SK-N-MC (cell line): ENCODE results near the gene KCNJ6.

Experiments
- DNase-seq: peaks from one replicate; pipeline ENCODE4 v3.0.0-alpha.2; 2011; ENCODE audit warnings: low read depth, low spot score
- H3K27ac ChIP-seq: fragments of 200-600 bp; sonication (generic); 2 replicates; pipeline ENCODE4 v1.5.1; 2016; ENCODE audit warnings: mixed run types
- H3K36me3 ChIP-seq: fragments of 200-600 bp; sonication (generic); 2 replicates; pipeline ENCODE4 v1.6.1; 2017; ENCODE audit warnings: antibody characterized with exemption, low read length, mixed read lengths; ENCODE audit not compliant: insufficient read depth
- H3K4me3 ChIP-seq: fragments of 200-600 bp; sonication (generic); 2 replicates; pipeline ENCODE4 v1.5.1; 2016
- H3K9ac ChIP-seq: fragments of 200-600 bp; sonication (generic); 2 replicates; pipeline ENCODE4 v1.8.0; 2017; ENCODE audit warnings: mixed run types, mixed read lengths; ENCODE audit not compliant: insufficient read length
- H3K9me3 ChIP-seq: fragments of 200-600 bp; sonication (generic); 2 replicates; pipeline ENCODE4 v1.6.1; 2017; ENCODE audit warnings: low read depth, mild to moderate bottlenecking, antibody characterized with exemption, low read length, moderate library complexity, mixed read lengths
- EZH2 ChIP-seq: fragments of 200-600 bp; sonication (generic); IDR thresholded peaks from one replicate; pipeline ENCODE4 v1.6.1; 2017; ENCODE audit warnings: antibody characterized with exemption
- FOXP2 ChIP-seq: optimal IDR thresholded peaks from 2 replicates; pipeline ENCODE3; 2011; ENCODE audit warnings: mild to moderate bottlenecking, moderate library complexity; ENCODE audit not compliant: insufficient read depth; ENCODE audit errors: extremely low read length, control extremely low read depth
- POLR2AphosphoS5 ChIP-seq: IDR thresholded peaks from 2 replicates; pipeline ENCODE4 v1.6.1; 2012; ENCODE audit warnings: mild to moderate bottlenecking, low read depth, low read length, borderline replicate concordance

Gene KCNJ6

GRCh38 chr21:37829447-37829846 lies 86.8 kb downstream of the KCNJ6 start:
- TF ChIP-seq POLR2AphosphoS5 (no peak), FOXP2 (no peak), EZH2 (no peak)
- no peak for DNase-seq
- Histone ChIP-seq H3K9me3 (no peaks in the 10 kb centered on the region), H3K27ac (no peak overlapping the region), H3K4me3 (no peak overlapping the region), H3K36me3 (no peaks in the 10 kb centered on the region), H3K9ac (no peak overlapping the region)

GRCh38 chr21:37828991-37829390 lies 87.3 kb downstream of the KCNJ6 start:
- TF ChIP-seq FOXP2 (no peak), EZH2 (no peak), POLR2AphosphoS5 (no peak)
- no peaks in the 10 kb centered on the region for H3K9me3 ChIP-seq
- no peak overlapping the region for H3K9ac ChIP-seq
- no peak overlapping the region for H3K27ac ChIP-seq
- H3K36me3 ChIP-seq = no peaks in the 10 kb centered on the region
- H3K4me3 ChIP-seq = no peak overlapping the region
- DNase-seq = no peak

- DNase-seq = no peak
- no peak overlapping the region for H3K4me3 ChIP-seq
- no peaks in the 10 kb centered on the region for H3K9me3 ChIP-seq
- TF ChIP-seq FOXP2 = no peak
- TF ChIP-seq POLR2AphosphoS5 = no peak
- TF ChIP-seq EZH2 = no peak
- no peak overlapping the region for H3K27ac ChIP-seq
- no peaks in the 10 kb centered on the region for H3K36me3 ChIP-seq
- H3K9ac ChIP-seq = no peak overlapping the region
These were observed 87.7 kb downstream of the KCNJ6 start for GRCh38 chr21:37828556-37828955.

- TF ChIP-seq FOXP2 (no peak), POLR2AphosphoS5 (no peak), EZH2 (no peak)
- Histone ChIP-seq H3K9ac (no peak overlapping the region), H3K4me3 (no peak overlapping the region), H3K36me3 (no peaks in the 10 kb centered on the region), H3K27ac (no peak overlapping the region), H3K9me3 (no peaks in the 10 kb centered on the region)
- DNase-seq = no peak
These were observed 88.3 kb downstream of the KCNJ6 start for GRCh38 chr21:37827913-37828312.

GRCh38 chr21:37821786-37822450 lies 94.3 kb downstream of the KCNJ6 start:
- DNase-seq = no peak
- Histone ChIP-seq H3K9me3 (no peaks in the 10 kb centered on the region), H3K9ac (no peak overlapping the region), H3K36me3 (no peaks in the 10 kb centered on the region), H3K4me3 (no peak overlapping the region), H3K27ac (no peak overlapping the region)
- TF ChIP-seq POLR2AphosphoS5 (no peak), FOXP2 (no peak), EZH2 (no peak)

- H3K36me3 ChIP-seq = no peaks in the 10 kb centered on the region
- TF ChIP-seq EZH2 = no peak
- H3K27ac ChIP-seq = no peak overlapping the region
- DNase-seq = no peak
- H3K9me3 ChIP-seq = no peaks in the 10 kb centered on the region
- H3K9ac ChIP-seq = no peak overlapping the region
- H3K4me3 ChIP-seq = no peak overlapping the region
These were observed 95.2 kb downstream of the KCNJ6 start for GRCh38 chr21:37821092-37821491.

- H3K9me3 ChIP-seq = no peaks in the 10 kb centered on the region
- H3K9ac ChIP-seq = no peak overlapping the region
- H3K27ac ChIP-seq = no peak overlapping the region
- no peaks in the 10 kb centered on the region for H3K36me3 ChIP-seq
- no peak for TF ChIP-seq POLR2AphosphoS5
- no peak for TF ChIP-seq EZH2
- TF ChIP-seq FOXP2 = no peak
- H3K4me3 ChIP-seq = no peak overlapping the region
- DNase-seq = no peak
These were observed 96.9 kb downstream of the KCNJ6 start for GRCh38 chr21:37819372-37819771.

GRCh38 chr21:37817242-37817641 lies 99.0 kb downstream of the KCNJ6 start:
- Histone ChIP-seq H3K4me3 (no peak overlapping the region), H3K9ac (no peak overlapping the region), H3K27ac (no peak overlapping the region), H3K9me3 (no peaks in the 10 kb centered on the region), H3K36me3 (no peaks in the 10 kb centered on the region)
- no peak for DNase-seq
- TF ChIP-seq FOXP2 (no peak), EZH2 (no peak), POLR2AphosphoS5 (no peak)

- H3K9me3 ChIP-seq = no peaks in the 10 kb centered on the region
- no peak overlapping the region for H3K4me3 ChIP-seq
- no peak for TF ChIP-seq EZH2
- no peak for TF ChIP-seq POLR2AphosphoS5
- TF ChIP-seq FOXP2 = no peak
- no peak overlapping the region for H3K27ac ChIP-seq
- H3K9ac ChIP-seq = no peak overlapping the region
- H3K36me3 ChIP-seq = no peaks in the 10 kb centered on the region
- DNase-seq = no peak
These were observed 100.4 kb downstream of the KCNJ6 start for GRCh38 chr21:37815893-37816292.
